Measurements from ENCODE around the gene EIF2B2.

GRCh38 chr14:75044322-75044721 is 41.6 kb downstream of the EIF2B2 start:
- no peak for TF ChIP-seq CTCF (conservative IDR thresholded peaks at IDR 0.05 in 1 of 2, IDR thresholded peaks at IDR 0.05 in 1 of 2; ENCODE audit: extremely low read depth in 1 of 2, insufficient read depth in 1 of 2, low read depth in 1 of 2, low read length in 2 of 2)
- no peak for TF ChIP-seq EZH2 (IDR thresholded peaks at IDR 0.05; ENCODE audit: borderline replicate concordance, low read length)
